Adrenal gland (tissue), 12 donors: ENCODE measurements around the gene B4GAT1. TPM values are rescaled to one million over a fixed set of nuclear protein-coding genes. Genes with fewer than 3 reads are reported as not detected.

ENCODE experiments used
- DNase-seq, 7 donors: peaks; one replicate each; pipeline ENCODE4 v3.0.0-alpha.2; 2019 to 2020
- H3K27ac ChIP-seq, 5 donors: fragments of 200-600 bp; sonication (generic) in 4 of 5; 1 replicate in 3 of 5; 2 replicates in 2 of 5; pipeline versions ENCODE4 v1.5.1 to v1.8.0; 2016 to 2020; ENCODE audit warnings: mild to moderate bottlenecking in 1 of 5
- H3K27me3 ChIP-seq: fragments of 200-600 bp; 2 replicates; pipeline ENCODE4 v1.8.0; 2021
- H3K36me3 ChIP-seq, 2 donors: fragments of 200-600 bp; replicated peaks in 1 of 2; 1 replicate in 1 of 2; 2 replicates in 1 of 2; pipeline versions ENCODE4 v1.5.1 to v1.8.0; 2018 to 2022
- H3K4me1 ChIP-seq, 2 donors: fragments of 200-600 bp; replicated peaks in 1 of 2; 1 replicate in 1 of 2; 2 replicates in 1 of 2; pipeline versions ENCODE4 v1.5.1 to v1.8.0; 2018 to 2021
- H3K4me3 ChIP-seq, 4 donors: fragments of 200-600 bp; sonication (generic) in 3 of 4; one replicate each; pipeline ENCODE4 v1.5.1; 2016 to 2018
- H3K9me3 ChIP-seq, 3 donors: fragments of 200-600 bp; sonication (generic) in 1 of 3; replicated peaks in 1 of 3; 1 replicate in 2 of 3; 2 replicates in 1 of 3; pipeline versions ENCODE4 v1.5.1 to v1.8.0; 2016 to 2021
- POLR2A ChIP-seq, 2 donors: fragments of 450-650 bp; IDR thresholded peaks; one replicate each; pipeline ENCODE4 v1.6.1; 2017; ENCODE audit warnings: antibody characterized with exemption in 2 of 2, mild to moderate bottlenecking in 2 of 2, moderate library complexity in 1 of 2
- whole genome bisulfite sequencing, 4 donors: extraction: QIAGEN DNeasy Blood & Tissue Kit in 2 of 4; methylation state at CpG; one replicate each; pipeline versions ENCODE4 v1.1.5 to v1.1.7; 2013 to 2017; 5-methylcytosine and 5-hydroxymethylcytosine counted together
- intact Hi-C, 2 donors: fragments of 100-400 bp; cut with DNase I; formaldehyde crosslinking; loops; one replicate each; pipeline versions ENCODE4 v1.14.1 to v1.15.0; 2022 to 2023
- polyA plus RNA-seq, 3 donors: library from polyadenylated mRNA; stranded (reverse); fragments of 200-250 nt in 2 of 3; fragments of 350-450 nt in 1 of 3; fragmentation: Illumina TruSeq in 1 of 3; extraction: RNeasy Lipid Tissue Mini Kit (QIAGEN cat#74804) in 1 of 3; gene quantifications; one replicate each; pipeline ENCODE4 v1.2.3, GENCODE V29; 2013 to 2014
- total RNA-seq, 9 donors: library from RNA; depleted of rRNA in 4 of 9; stranded (reverse); fragments of >200 nt in 4 of 9; fragments of 120-200 nt in 1 of 9; fragmentation: NEBNext Ultra II Directional in 1 of 9; extraction: Animal tissue kit (Norgen Biotek cat#: 25700) in 1 of 9; gene quantifications; one replicate each; pipeline versions ENCODE4 v1.1.0 to v1.2.4, GENCODE V29; 2013 to 2023
- TF ChIP-seq, protein P1 (sequence below), 6 experiments: fragments of 450-650 bp in 4 of 6; fragments of 200-600 bp in 2 of 6; sonication (generic) in 1 of 6; IDR thresholded peaks; 1 replicate in 5 of 6; 2 replicates in 1 of 6; pipeline versions ENCODE4 v1.5.1 to v1.8.0; 2016 to 2021; ENCODE audit warnings: antibody characterized with exemption in 6 of 6, mild to moderate bottlenecking in 2 of 6, moderate library complexity in 1 of 6
- donor health status: healthy with polysubstance abuse.
- donor health status: Bipolar disorder and iron deficiency.
- donor health status: DM: yes; HTN: yes; CAD: no.
- donor health status: DM: no; HTN: no; CAD: no.
- donor health status: DM: no; HTN: no; CAD: no.
- donor health status: DM: yes; HTN: yes; CAD: no.

Gene B4GAT1
- total and polyA plus RNA-seq, 12 donors: 20.8 to 115 (median 44.0) TPM

DNA sequence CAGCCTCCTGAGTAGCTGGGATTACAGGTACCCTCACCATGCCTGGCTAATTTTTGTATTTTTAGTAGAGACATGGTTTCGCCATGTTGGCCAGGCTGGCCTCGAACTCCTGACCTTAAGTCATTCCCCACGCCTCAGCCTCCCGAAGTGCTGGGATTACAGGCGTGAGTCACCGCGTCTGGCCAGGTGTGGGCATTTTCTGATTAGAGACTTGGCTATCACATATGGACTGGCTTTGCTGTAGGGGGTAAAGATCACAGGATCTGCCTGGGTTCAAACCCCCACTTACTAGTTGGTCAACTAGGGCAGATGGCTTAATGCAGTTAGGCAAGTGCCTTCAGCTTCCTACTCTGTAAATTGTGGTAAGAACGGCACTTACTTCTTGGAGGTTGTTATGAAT is 37.1 kb downstream of the B4GAT1 start:
- 41 to 77% (median 71%) methylated on average over 5 to 8 of the region's 8 CpGs for whole genome bisulfite sequencing, 4 donors
- intact Hi-C loops: no loop called here
- Histone ChIP-seq H3K4me3 (no peak overlapping the region), H3K27ac (no peak overlapping the region), H3K9me3 (no peaks in the 10 kb centered on the region), H3K4me1 (peaks cover 6 to 7% of the 10 kb centered on the region in 2 donors), H3K27me3 (no peaks in the 10 kb centered on the region), H3K36me3 (no peaks in the 10 kb centered on the region)
- no peak for DNase-seq
- no peak for TF ChIP-seq POLR2A (IDR thresholded peaks at IDR 0.05)
- TF ChIP-seq, protein P1, sequence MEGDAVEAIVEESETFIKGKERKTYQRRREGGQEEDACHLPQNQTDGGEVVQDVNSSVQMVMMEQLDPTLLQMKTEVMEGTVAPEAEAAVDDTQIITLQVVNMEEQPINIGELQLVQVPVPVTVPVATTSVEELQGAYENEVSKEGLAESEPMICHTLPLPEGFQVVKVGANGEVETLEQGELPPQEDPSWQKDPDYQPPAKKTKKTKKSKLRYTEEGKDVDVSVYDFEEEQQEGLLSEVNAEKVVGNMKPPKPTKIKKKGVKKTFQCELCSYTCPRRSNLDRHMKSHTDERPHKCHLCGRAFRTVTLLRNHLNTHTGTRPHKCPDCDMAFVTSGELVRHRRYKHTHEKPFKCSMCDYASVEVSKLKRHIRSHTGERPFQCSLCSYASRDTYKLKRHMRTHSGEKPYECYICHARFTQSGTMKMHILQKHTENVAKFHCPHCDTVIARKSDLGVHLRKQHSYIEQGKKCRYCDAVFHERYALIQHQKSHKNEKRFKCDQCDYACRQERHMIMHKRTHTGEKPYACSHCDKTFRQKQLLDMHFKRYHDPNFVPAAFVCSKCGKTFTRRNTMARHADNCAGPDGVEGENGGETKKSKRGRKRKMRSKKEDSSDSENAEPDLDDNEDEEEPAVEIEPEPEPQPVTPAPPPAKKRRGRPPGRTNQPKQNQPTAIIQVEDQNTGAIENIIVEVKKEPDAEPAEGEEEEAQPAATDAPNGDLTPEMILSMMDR (IDR thresholded peaks at IDR 0.05): no peak

DNA sequence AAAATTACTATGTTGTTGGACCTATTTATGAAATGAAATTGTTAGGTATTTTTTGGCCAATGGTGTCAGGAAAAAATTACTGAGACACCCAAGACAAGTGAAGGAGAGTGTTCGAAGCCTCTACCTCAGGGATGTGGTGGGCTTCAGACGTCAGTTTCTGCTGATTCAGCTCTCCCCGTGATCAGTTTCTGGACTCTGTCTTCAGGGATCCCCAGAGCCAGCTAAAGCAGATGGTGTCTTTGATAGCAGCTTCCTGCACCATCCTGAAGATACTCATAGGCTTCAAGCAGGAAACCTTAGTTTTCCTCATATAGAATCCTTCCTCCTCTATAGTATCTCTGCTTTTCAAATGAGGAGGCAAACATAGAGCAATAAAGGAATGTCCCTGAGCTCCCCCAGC is 38.0 kb downstream of the B4GAT1 start:
- DNase-seq: no peak
- Histone ChIP-seq H3K27me3 (no peaks in the 10 kb centered on the region), H3K4me3 (no peak overlapping the region), H3K27ac (no peak overlapping the region), H3K36me3 (no peaks in the 10 kb centered on the region), H3K9me3 (no peaks in the 10 kb centered on the region), H3K4me1 (peaks cover 6 to 7% of the 10 kb centered on the region in 2 donors)
- intact Hi-C loops: loop anchor here in 1 of 2 donors (5.0 kb wide), 1 partner anchor 33 kb away; no protein-coding TSS in a partner anchor
- 42 to 49% (median 47%) methylated on average over 3 of the region's 3 CpGs for WGBS, 4 donors
- TF ChIP-seq, protein P1 (IDR thresholded peaks at IDR 0.05): no peak

DNA sequence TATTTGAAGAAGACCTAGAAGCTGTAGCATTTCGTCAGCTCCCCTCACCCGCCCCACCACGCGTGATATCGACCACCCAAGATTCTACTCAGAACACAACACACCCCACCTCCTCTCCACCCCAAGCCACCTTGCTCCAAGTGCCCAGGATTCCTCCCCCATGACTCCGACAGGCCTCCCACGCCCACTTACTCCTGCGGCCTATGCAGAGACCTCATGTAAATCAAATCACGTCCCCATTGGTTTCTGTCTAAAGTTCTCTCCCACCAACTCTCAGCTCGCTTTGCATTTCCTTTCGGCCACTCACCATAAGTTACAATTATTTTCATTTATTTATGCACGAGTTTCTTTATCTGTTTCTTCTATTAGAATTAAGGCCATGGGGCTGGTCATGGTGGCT is 44.8 kb downstream of the B4GAT1 start:
- no peaks in the 10 kb centered on the region for H3K36me3 ChIP-seq
- no peak overlapping the region for H3K27ac ChIP-seq
- H3K4me3 ChIP-seq: no peak overlapping the region
- no peaks in the 10 kb centered on the region for H3K27me3 ChIP-seq
- no peak for DNase-seq
- 73 to 78% (median 77%) methylated on average over 12 of the region's 12 CpGs for WGBS, 4 donors
- TF ChIP-seq, protein P1 (IDR thresholded peaks at IDR 0.05): no peak
- TF ChIP-seq POLR2A (IDR thresholded peaks at IDR 0.05): no peak
- no peaks in the 10 kb centered on the region for H3K9me3 ChIP-seq
- no peaks in the 10 kb centered on the region for H3K4me1 ChIP-seq
- intact Hi-C loops: no loop called here

DNA sequence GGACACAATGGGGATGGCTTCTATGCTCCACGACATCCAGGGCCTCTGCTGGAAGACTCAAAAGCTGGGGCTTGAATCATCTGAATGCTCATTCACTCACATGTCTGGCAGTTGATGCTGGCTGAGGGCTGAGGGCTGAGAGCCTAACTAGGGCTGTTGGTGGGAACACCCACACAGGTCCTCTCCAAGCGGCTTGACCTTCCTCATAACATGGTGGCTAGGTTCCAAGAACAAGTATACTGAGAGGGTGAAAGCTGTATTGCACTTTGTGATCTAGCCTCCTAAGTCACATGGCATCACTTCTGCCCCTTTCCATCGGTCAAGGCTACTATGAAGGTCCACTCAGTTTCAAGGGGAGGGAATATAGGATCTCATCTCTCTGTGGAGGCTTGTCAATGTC is 48.2 kb downstream of the B4GAT1 start:
- Histone ChIP-seq H3K4me1 (no peaks in the 10 kb centered on the region), H3K9me3 (no peaks in the 10 kb centered on the region), H3K36me3 (no peaks in the 10 kb centered on the region), H3K27me3 (no peaks in the 10 kb centered on the region), H3K27ac (no peak overlapping the region), H3K4me3 (no peak overlapping the region)
- TF ChIP-seq, protein P1 (IDR thresholded peaks at IDR 0.05): no peak
- TF ChIP-seq POLR2A (IDR thresholded peaks at IDR 0.05): no peak
- DNase-seq: no peak
- intact Hi-C loops: no loop called here
- 27 to 64% (median 50%) methylated on average over 2 to 3 of the region's 3 CpGs for WGBS, 4 donors
